Stimulated activated CD8-positive, alpha-beta memory T cell treated with anti-CD3 and anti-CD28 coated beads, Interleukin-4, amount 100 ng/mL, for 4 hours (primary cell): ENCODE data around the gene AGRP.

Source experiments
- DNase-seq, 2 donors: peaks; one replicate each; pipeline ENCODE4 v3.0.0-alpha.2; 2020; ENCODE audit warnings: low read depth in 2 of 2, low spot score in 1 of 2

AGRP gene

DNA sequence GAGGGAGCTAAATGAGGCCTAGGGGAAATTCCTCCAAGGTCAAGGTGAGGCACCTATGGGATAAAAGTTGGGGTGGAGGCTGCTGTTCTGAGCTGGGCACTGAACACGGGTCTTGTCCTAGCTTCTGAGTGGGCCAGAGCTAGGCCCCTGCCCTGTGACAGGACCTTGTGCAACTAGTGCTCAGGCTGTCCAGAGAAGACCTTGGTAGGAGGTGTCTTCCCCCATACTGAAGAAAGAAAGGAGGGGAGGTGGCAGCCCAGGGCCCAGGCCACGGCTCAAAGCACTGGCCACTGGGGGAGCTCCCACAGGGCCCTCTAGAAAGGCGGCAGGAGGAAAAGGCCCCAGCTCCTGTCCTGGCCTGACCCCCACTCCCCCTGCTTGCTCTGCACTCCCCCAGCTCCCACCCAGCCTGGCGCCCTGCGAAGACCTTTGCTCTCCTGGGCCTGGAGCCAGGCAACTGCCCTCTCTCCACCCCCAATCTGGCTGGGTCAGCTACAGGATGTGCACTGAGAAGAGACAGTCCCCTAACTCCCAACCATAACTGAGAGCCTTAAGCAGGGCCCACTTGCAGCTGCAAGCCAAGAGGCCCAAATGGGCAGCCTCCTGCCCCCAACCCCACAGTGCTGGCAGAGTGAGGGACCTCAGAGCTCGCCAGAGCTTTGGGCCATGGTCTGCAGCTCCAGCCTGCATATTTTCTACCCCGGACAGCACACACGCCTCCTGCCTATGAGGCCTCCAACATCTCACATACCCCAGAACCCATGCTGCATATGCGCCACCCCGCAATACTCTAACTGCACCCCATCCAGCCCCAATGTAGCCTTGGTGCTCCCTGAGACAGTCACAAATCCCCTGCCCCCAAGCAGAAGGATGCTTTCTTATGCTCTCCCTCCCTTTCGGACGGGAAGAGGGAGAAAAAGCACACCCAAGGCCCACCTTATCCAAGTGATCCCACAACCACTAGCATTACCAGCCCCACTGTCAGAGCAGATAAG is 37.1 kb downstream of the AGRP start:
- DNase-seq: no peak

DNA sequence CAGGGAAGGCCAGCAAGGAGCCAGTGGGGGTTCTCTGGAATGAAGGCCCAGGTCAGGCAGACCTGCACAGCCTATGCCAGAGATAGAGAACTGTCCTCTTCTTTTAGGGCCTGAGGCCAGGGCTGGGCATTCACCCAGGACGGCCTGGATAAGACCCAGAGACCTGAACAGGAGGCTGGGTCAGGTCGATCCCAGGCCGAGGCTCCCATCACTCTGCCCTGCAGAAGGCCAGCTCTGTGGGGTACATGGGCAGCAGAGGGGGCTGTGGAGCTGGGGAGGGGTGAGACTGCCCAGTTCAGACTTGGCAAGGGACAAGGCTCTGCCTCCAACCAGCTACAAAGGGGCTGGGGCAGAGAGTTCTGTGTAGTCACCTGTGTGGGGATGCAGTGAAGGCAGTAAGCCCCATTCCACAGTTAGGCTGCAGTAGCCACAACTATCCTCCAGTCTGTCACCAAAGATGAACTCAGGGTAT is 37.9 kb downstream of the AGRP start:
- DNase-seq: no peak

- no peak for DNase-seq
Observed at GRCh38 chr16:67445126-67445426, 38.3 kb downstream of the AGRP start.

GRCh38 chr16:67444259-67445125 is 38.9 kb downstream of the AGRP start:
- DNase-seq: no peak

GRCh38 chr16:67443265-67443664 is 40.1 kb downstream of the AGRP start:
- no peak for DNase-seq

DNA sequence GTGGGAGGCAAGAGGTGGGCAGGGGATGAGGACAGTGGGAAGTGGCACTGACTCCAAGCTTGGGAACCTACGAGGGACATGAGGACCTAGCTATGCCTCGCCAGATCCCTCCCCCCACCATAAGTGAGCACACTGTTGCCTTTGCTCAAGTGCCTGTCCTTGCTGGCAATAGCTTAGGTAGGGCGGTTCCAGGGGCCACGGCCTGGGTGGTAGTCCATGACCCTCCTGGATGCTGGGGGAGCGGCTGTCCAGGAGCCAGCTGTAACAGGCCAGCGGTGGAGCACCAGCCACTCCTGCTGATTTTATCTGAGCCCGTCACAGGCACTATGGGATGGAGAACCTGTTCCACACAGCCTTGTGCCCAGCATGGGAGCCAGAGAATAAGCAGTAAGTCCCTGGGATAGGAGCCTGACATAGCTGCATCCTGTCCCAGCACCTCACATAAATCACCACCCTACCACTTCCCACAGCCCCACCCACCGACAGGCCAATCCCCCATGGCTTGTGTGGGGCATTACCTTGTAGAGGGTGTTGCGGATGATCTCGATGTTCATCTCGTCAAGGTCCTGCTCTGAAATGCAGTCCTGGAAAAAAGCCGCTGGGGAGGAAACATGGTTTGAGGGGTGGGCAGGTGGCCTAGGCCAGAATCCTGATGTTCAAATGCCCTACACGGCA is 40.6 kb downstream of the AGRP start:
- DNase-seq: no peak

GRCh38 chr16:67441907-67442306 is 41.4 kb downstream of the AGRP start:
- no peak for DNase-seq

- DNase-seq: no peak
Observed at GRCh38 chr16:67441271-67441753, 42.0 kb downstream of the AGRP start.

GRCh38 chr16:67438824-67439393 is 44.4 kb downstream of the AGRP start:
- no peak for DNase-seq

- no peak for DNase-seq
Observed at GRCh38 chr16:67438098-67438791, 45.1 kb downstream of the AGRP start.

DNA sequence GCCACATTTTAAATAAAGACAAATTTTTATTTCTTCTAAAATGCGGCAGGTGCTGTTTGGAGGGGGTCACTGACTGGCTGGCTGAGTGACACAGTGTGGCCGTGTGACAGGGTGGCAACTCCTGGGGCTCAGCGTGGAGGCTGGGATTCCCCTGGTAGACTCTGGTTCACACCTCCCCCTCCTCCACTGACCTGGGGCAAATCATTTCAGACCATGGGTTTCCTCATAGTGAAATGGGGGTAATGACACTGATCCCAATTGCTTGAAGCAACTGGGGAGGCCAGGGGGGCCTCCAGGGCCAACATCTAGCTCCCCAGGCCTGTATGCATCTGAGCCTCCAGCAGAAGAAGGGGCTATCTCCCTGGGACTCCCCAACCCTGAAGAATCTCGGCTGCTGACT is 45.8 kb downstream of the AGRP start:
- DNase-seq: no peak

DNA sequence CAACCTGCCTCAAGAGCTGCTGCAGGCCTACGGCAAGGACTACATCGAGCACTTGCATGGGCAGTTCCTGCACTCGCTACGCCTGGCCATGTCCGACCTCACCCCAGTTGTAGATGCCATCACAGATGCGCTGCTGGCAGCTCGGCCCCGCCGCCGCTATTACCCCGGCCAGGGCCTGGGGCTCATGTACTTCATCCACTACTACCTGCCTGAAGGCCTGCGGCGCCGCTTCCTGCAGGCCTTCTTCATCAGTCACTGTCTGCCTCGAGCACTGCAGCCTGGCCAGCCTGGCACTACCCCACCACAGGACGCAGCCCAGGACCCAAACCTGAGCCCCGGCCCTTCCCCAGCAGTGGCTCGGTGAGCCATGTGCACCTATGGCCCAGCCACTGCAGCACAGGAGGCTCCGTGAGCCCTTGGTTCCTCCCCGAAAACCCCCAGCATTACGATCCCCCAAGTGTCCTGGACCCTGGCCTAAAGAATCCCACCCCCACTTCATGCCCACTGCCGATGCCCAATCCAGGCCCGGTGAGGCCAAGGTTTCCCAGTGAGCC is 46.6 kb downstream of the AGRP start:
- DNase-seq: no peak

- DNase-seq: no peak
Observed at GRCh38 chr16:67435758-67436164, 47.6 kb downstream of the AGRP start.

- no peak for DNase-seq
Observed at GRCh38 chr16:67433131-67433719, 50.1 kb downstream of the AGRP start.
